ENCODE results near the gene RAPGEF6. TPM values are rescaled to one million over a fixed set of nuclear protein-coding genes. Genes with fewer than 3 reads are reported as not detected.

Gene RAPGEF6
- total RNA-seq, 3 donors from 2014 or later, result 21.8 to 56.3 (median 31.5) TPM

GRCh38 chr5:131644370-131644769 is 9.3 kb upstream of the RAPGEF6 start:
- Histone ChIP-seq H3K9me3 (no peaks in the 10 kb centered on the region), H3K4me1 (no peaks in the 10 kb centered on the region), H3K36me3 (peaks cover 3% of the 10 kb centered on the region), H3K27ac (no peak overlapping the region), H3K4me3 (no peak overlapping the region), H3K27me3 (no peaks in the 10 kb centered on the region)
- no peak for DNase-seq (ENCODE audit: low spot score in 2 of 2)
- intact Hi-C loops (cut with DNase I; ENCODE audit: low total_unique reads), result no loop called here
- TF ChIP-seq POLR2A (IDR thresholded peaks at IDR 0.05), result no peak
- no peak for TF ChIP-seq POLR2AphosphoS5 (IDR thresholded peaks at IDR 0.05)

GRCh38 chr5:131641494-131641893 is 6.5 kb upstream of the RAPGEF6 start:
- no peaks in the 10 kb centered on the region for H3K27me3 ChIP-seq
- no peak for DNase-seq (ENCODE audit: low spot score in 2 of 2)
- no peak overlapping the region for H3K27ac ChIP-seq
- H3K9me3 ChIP-seq, result no peaks in the 10 kb centered on the region
- TF ChIP-seq POLR2AphosphoS5 (IDR thresholded peaks at IDR 0.05) (no peak), POLR2A (IDR thresholded peaks at IDR 0.05) (no peak), CTCF (IDR thresholded peaks at IDR 0.05) (no peak)
- intact Hi-C loops (cut with DNase I; ENCODE audit: low total_unique reads), result no loop called here
- H3K4me1 ChIP-seq, result no peaks in the 10 kb centered on the region
- H3K36me3 ChIP-seq, result peaks cover 3% of the 10 kb centered on the region
- no peak overlapping the region for H3K4me3 ChIP-seq

GRCh38 chr5:131640043-131640856 is 5.2 kb upstream of the RAPGEF6 start:
- DNase-seq (ENCODE audit: low spot score in 2 of 2), result no peak
- no peak overlapping the region for H3K27ac ChIP-seq
- intact Hi-C loops (cut with DNase I; ENCODE audit: low total_unique reads), result no loop called here
- H3K27me3 ChIP-seq, result no peaks in the 10 kb centered on the region
- H3K4me3 ChIP-seq, result no peak overlapping the region
- H3K36me3 ChIP-seq, result peaks cover 3% of the 10 kb centered on the region
- TF ChIP-seq POLR2A (IDR thresholded peaks at IDR 0.05), result no peak
- no peaks in the 10 kb centered on the region for H3K4me1 ChIP-seq
- no peaks in the 10 kb centered on the region for H3K9me3 ChIP-seq

- TF ChIP-seq POLR2AphosphoS5 (IDR thresholded peaks at IDR 0.05), result no peak
- TF ChIP-seq POLR2A (IDR thresholded peaks at IDR 0.05), result no peak
- no peak for TF ChIP-seq CTCF (IDR thresholded peaks at IDR 0.05)
- Histone ChIP-seq H3K4me1 (no peaks in the 10 kb centered on the region), H3K36me3 (peaks cover 3% of the 10 kb centered on the region), H3K9me3 (no peaks in the 10 kb centered on the region), H3K4me3 (no peak overlapping the region), H3K27ac (no peak overlapping the region), H3K27me3 (no peaks in the 10 kb centered on the region)
- intact Hi-C loops (cut with DNase I; ENCODE audit: low total_unique reads), result loop anchor here (10.0 kb wide), 1 partner anchor 156 kb away; the partner anchor contains the start of gene FNIP1
- DNase-seq (ENCODE audit: low spot score in 2 of 2), result no peak
These were observed 4.1 kb upstream of the RAPGEF6 start for GRCh38 chr5:131639148-131639547.

- intact Hi-C loops (cut with DNase I; ENCODE audit: low total_unique reads), result loop anchor here (10.0 kb wide), 1 partner anchor 157 kb away; the partner anchor contains the start of gene FNIP1
- TF ChIP-seq POLR2A (IDR thresholded peaks at IDR 0.05), result no peak
- no peak for TF ChIP-seq CTCF (IDR thresholded peaks at IDR 0.05)
- no peak for TF ChIP-seq POLR2AphosphoS5 (IDR thresholded peaks at IDR 0.05)
- no peak overlapping the region for H3K27ac ChIP-seq
- no peaks in the 10 kb centered on the region for H3K27me3 ChIP-seq
- no peak for DNase-seq (ENCODE audit: low spot score in 2 of 2)
- H3K9me3 ChIP-seq, result no peaks in the 10 kb centered on the region
- H3K4me3 ChIP-seq, result no peak overlapping the region
- H3K4me1 ChIP-seq, result peaks cover 0 to 13% of the 10 kb centered on the region in 2 donors
- H3K36me3 ChIP-seq, result peaks cover 3% of the 10 kb centered on the region
These were observed 2.7 kb upstream of the RAPGEF6 start for GRCh38 chr5:131637694-131638093.
